Airway epithelial cell (primary cell): ENCODE data around the gene PRRT4. TPM values are rescaled to one million over a fixed set of nuclear protein-coding genes. Genes with fewer than 3 reads are reported as not detected.

Source experiments
- total RNA-seq: library from RNA; depleted of rRNA; stranded (reverse); fragments of >200 nt; gene quantifications from 2 replicates; pipeline ENCODE4 v1.2.3, GENCODE V29; 2015

The PRRT4 gene
- total RNA-seq: 0.56 and 1.3 TPM in 2 replicates

GRCh38 chr7:128361411-128362379 lies at the start of gene PRRT4:
TSS of gene PRRT4 (minus strand) at chr7:128361690.

GRCh38 chr7:128409596-128410450 lies 48.3 kb upstream of the PRRT4 start, which contains the start of gene IMPDH1:
TSS of gene IMPDH1 (minus strand) at chr7:128409982. CDS start at chr7:128409901, 81 bp downstream.

GRCh38 chr7:128343554-128344430 lies 17.7 kb downstream of the PRRT4 start, which contains the start of gene RBM28:
TSS of gene RBM28 (minus strand) at chr7:128343908. CDS start at chr7:128343793, 115 bp downstream.

Other genes with a start within 250 kb of the PRRT4 start
- 0.14 and 0.28 TPM in 2 replicates for gene LEP, start 120.4 kb downstream of the PRRT4 start, total RNA-seq
- gene RBM28, start 17.8 kb downstream of the PRRT4 start, total RNA-seq: 23.7 and 35.3 TPM in 2 replicates
- 88.2 and 109 TPM in 2 replicates for gene IMPDH1, start 48.3 kb upstream of the PRRT4 start, total RNA-seq
- gene HILPDA, start 94.2 kb upstream of the PRRT4 start, total RNA-seq: 25.7 and 33.3 TPM in 2 replicates
- 28.0 and 29.0 TPM in 2 replicates for gene METTL2B, start 115.1 kb upstream of the PRRT4 start, total RNA-seq